ENCODE data around the gene CERS6. TPM values are rescaled to one million over a fixed set of nuclear protein-coding genes. Genes with fewer than 3 reads are reported as not detected.

The CERS6 gene
- total and polyA plus RNA-seq, 2 experiments from 2014 or later, result 40.9 to 99.1 TPM

DNA sequence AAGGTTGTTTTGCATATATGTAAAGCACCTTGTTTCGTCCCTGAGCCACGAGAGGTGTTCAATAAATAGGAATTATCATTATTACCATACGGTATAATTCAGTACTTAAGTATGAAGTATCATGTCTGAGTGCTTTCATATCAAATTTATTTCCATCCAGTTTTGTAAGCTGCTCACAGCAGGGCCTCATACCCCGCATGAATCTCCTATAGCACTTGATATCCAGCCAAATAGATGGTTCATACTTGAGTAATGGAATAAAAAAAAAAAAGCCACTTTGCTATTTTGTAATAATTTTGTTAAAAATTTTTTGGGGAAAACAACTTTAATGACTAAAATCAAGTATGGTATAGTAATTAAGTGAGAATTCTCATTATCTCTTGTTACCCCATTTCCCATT lies 185.6 kb downstream of the CERS6 start:
- H3K9me2 ChIP-seq (replicated peaks; ENCODE audit: insufficient read depth), result no peaks in the 10 kb centered on the region
- H2AFZ ChIP-seq, result no peak overlapping the region
- DNase-seq (ENCODE audit: low spot score), result no peak
- no peaks in the 10 kb centered on the region for H3K36me3 ChIP-seq (replicated peaks; ENCODE audit: insufficient read depth, low read depth)
- no peaks in the 10 kb centered on the region for H3K27me3 ChIP-seq
- H3K79me2 ChIP-seq, result peaks cover 78% of the 10 kb centered on the region
- H3K9me3 ChIP-seq (ENCODE audit: low read depth), result no peaks in the 10 kb centered on the region
- peaks cover 26% of the 10 kb centered on the region for H3K4me1 ChIP-seq (ENCODE audit: insufficient read depth)
- no peak overlapping the region for H3K27ac ChIP-seq
- no peaks in the 10 kb centered on the region for H4K20me1 ChIP-seq (ENCODE audit: insufficient read depth, poor library complexity, severe bottlenecking)
- TF ChIP-seq EZH2phosphoT487 (IDR thresholded peaks at IDR 0.05; ENCODE audit: low read depth, severe bottlenecking, unreplicated experiment), result no peak
- TF ChIP-seq, protein P1, sequence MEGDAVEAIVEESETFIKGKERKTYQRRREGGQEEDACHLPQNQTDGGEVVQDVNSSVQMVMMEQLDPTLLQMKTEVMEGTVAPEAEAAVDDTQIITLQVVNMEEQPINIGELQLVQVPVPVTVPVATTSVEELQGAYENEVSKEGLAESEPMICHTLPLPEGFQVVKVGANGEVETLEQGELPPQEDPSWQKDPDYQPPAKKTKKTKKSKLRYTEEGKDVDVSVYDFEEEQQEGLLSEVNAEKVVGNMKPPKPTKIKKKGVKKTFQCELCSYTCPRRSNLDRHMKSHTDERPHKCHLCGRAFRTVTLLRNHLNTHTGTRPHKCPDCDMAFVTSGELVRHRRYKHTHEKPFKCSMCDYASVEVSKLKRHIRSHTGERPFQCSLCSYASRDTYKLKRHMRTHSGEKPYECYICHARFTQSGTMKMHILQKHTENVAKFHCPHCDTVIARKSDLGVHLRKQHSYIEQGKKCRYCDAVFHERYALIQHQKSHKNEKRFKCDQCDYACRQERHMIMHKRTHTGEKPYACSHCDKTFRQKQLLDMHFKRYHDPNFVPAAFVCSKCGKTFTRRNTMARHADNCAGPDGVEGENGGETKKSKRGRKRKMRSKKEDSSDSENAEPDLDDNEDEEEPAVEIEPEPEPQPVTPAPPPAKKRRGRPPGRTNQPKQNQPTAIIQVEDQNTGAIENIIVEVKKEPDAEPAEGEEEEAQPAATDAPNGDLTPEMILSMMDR (IDR thresholded peaks at IDR 0.05; ENCODE audit: poor library complexity), result no peak
- no peak for TF ChIP-seq EZH2 (IDR thresholded peaks at IDR 0.05; ENCODE audit: borderline replicate concordance)
- H3K4me3 ChIP-seq, result no peak overlapping the region
- WGBS (ENCODE audit: low lambda C conversion rate, missing lambda C conversion rate), result 98% methylated on average over 4 of the region's 4 CpGs
- no peak overlapping the region for H3K4me2 ChIP-seq

DNA sequence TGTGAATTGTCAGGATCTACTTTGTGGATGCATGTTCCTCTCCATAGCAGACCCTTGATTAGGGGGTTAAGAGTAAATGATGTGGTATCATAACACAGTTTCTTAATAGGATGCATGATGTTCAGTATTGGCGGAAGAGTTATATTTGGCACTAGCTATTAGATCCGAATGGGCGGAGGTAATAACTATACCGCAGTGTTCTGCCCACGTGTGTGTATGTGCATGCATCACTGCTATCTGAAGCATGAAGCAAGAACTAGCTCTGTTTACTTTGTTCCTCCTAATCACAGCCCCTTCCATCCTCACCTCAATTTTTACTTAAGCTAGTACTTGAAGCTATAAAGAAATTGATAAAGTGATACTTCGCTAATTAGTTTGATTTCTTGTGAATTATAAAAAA lies 186.8 kb downstream of the CERS6 start:
- 96% methylated on average over 6 of the region's 6 CpGs for WGBS (ENCODE audit: low lambda C conversion rate, missing lambda C conversion rate)
- H3K27ac ChIP-seq, result no peak overlapping the region

DNA sequence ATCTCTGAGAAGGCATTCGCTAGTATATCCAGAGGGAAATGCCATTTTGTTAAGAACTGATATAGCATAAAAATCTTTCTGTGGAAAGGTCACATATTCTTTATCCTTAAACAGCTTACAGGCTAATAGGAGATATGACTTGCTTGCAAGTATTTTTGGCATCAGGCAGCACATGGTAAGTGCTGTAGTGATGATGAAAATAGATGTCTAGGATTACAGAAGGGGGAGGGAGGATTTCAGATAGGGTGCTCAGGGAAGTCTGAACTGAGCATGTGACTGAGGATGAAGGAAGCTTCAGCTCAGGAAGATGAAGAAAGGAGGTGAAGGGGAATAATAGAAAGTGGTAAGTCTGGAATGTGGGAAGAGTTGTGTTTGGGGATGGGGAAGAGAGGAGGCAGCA lies 187.9 kb downstream of the CERS6 start:
- Histone ChIP-seq H3K36me3 (replicated peaks; ENCODE audit: insufficient read depth, low read depth) (no peaks in the 10 kb centered on the region), H2AFZ (no peak overlapping the region), H3K79me2 (peaks cover 82% of the 10 kb centered on the region), H3K4me3 (no peak overlapping the region), H4K20me1 (ENCODE audit: insufficient read depth, poor library complexity, severe bottlenecking) (peaks cover 4% of the 10 kb centered on the region), H3K27me3 (no peaks in the 10 kb centered on the region), H3K9me3 (ENCODE audit: low read depth) (no peaks in the 10 kb centered on the region), H3K4me2 (no peak overlapping the region), H3K27ac (no peak overlapping the region), H3K9me2 (replicated peaks; ENCODE audit: insufficient read depth) (no peaks in the 10 kb centered on the region), H3K4me1 (ENCODE audit: insufficient read depth) (peaks cover 14% of the 10 kb centered on the region)
- DNase-seq (ENCODE audit: low spot score), result no peak
- TF ChIP-seq, protein P1 (IDR thresholded peaks at IDR 0.05; ENCODE audit: poor library complexity), result no peak
- TF ChIP-seq EZH2 (IDR thresholded peaks at IDR 0.05; ENCODE audit: borderline replicate concordance) (no peak), EZH2phosphoT487 (IDR thresholded peaks at IDR 0.05; ENCODE audit: low read depth, severe bottlenecking, unreplicated experiment) (no peak)
- WGBS (ENCODE audit: low lambda C conversion rate, missing lambda C conversion rate), result 93% methylated on average over 1 of the region's 1 CpG

More for the DNA sequence above, 186.8 kb downstream of the CERS6 start:
- Histone ChIP-seq H4K20me1 (ENCODE audit: insufficient read depth, poor library complexity, severe bottlenecking) (no peaks in the 10 kb centered on the region), H2AFZ (no peak overlapping the region), H3K36me3 (replicated peaks; ENCODE audit: insufficient read depth, low read depth) (no peaks in the 10 kb centered on the region), H3K4me1 (ENCODE audit: insufficient read depth) (peaks cover 20% of the 10 kb centered on the region), H3K9me2 (replicated peaks; ENCODE audit: insufficient read depth) (no peaks in the 10 kb centered on the region), H3K79me2 (peaks cover 79% of the 10 kb centered on the region), H3K4me2 (no peak overlapping the region), H3K9me3 (ENCODE audit: low read depth) (no peaks in the 10 kb centered on the region), H3K4me3 (no peak overlapping the region), H3K27me3 (no peaks in the 10 kb centered on the region)
- DNase-seq (ENCODE audit: low spot score), result no peak
- TF ChIP-seq, protein P1 (IDR thresholded peaks at IDR 0.05; ENCODE audit: poor library complexity), result no peak
- TF ChIP-seq EZH2 (IDR thresholded peaks at IDR 0.05; ENCODE audit: borderline replicate concordance), result no peak
- no peak for TF ChIP-seq EZH2phosphoT487 (IDR thresholded peaks at IDR 0.05; ENCODE audit: low read depth, severe bottlenecking, unreplicated experiment)
